HG03460 (cell line): ENCODE data around the gene BLOC1S4.

ENCODE experiments used
- ATAC-seq: cut with Tn5 transposase; IDR thresholded peaks from one replicate; pipeline ENCODE4 v1.9.1; 2021; ENCODE audit not compliant: unreplicated experiment

BLOC1S4 gene

DNA sequence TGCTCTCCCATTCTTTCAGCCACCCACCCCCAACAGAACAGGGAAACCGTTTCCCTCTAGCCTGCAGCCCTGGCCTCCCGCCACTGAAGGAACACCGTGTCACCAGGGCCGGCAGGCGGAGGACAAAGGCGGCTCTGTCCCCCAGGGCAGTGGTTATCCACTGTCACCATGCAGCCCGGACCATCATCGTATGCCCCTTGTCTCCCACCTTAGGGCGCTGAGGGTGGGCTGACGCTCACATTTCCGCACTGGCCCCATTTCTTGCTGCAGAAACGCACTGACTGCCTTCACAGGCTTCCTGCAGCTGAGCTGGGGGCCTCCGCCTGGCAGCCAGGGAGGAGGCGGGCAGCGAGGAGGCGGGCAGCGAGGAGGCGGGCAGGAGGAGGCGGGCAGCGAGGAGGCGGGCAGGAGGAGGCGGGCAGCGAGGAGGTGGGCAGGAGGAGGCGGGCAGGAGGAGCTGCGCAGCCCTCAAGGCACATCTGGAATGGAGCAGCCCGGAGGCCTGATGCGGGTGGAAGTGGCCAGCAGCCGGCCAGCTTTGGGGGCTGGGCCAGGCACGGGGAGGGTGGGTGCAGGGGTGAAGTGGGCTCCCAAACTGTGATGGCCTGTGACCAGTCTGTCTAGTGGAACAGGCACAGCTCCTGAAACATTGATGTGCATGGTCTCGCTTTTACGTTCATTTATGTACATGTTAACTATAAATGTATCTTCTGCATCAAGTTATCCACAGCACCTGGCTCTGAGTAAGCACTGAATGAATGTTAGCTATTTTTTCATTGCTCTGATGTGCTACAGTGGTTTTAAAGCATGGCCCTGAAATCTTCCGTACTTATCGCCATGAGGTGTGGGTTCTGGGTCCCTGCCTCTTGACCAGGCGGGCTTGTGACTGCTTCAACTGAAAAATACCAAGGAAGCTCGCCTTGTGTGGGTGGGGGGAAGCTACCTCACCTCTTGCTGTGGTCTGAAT lies 46.0 kb downstream of the BLOC1S4 start:
- no peak for ATAC-seq

- ATAC-seq, result no peak
Observed at GRCh38 chr4:6763330-6763851, 47.4 kb downstream of the BLOC1S4 start.

DNA sequence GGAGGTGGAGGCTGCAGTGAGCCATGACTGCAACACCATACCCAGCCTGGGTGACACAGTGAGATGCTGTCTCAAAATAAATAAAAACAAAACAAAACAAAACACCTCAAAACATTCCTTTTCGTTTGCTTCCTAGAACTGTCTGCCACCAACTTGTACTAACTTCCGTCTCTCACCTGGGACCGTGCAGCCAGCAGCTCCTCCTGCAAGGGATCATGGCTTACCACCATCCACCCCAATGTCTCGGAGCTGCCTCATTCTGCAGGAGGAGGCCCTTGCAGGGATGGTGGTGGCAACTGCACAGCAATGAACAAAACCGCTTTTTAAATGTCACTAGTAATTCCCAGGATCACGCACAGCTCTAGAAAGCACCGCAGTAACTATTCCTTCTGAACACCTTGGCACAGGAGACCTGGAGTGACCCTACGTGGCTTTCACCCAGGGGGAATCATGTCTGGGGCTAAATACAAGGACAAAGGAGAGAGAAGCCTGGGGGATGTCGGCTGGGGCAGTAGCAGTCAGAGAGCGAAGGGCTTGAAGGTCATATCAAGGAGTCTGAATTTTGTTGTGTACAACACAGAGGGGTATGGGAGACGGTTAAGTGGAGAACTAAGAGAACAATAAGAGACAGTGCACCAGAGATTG lies 49.1 kb downstream of the BLOC1S4 start:
- ATAC-seq, result no peak

- ATAC-seq, result no peak
Observed at GRCh38 chr4:6765703-6766102, 49.7 kb downstream of the BLOC1S4 start.
